NCI-H2227 treated with DMSO at 0.1 percent for 48 hours (cell line): ENCODE results near the gene MTOR.
A peak's percentile ranks its signal among the peaks of the same experiment; 100 is the strongest.

Source experiments
- DNase-seq: peaks from one replicate; lab custom pipeline; 2025; lab: John Stamatoyannopoulos, UW

The MTOR gene

DNA sequence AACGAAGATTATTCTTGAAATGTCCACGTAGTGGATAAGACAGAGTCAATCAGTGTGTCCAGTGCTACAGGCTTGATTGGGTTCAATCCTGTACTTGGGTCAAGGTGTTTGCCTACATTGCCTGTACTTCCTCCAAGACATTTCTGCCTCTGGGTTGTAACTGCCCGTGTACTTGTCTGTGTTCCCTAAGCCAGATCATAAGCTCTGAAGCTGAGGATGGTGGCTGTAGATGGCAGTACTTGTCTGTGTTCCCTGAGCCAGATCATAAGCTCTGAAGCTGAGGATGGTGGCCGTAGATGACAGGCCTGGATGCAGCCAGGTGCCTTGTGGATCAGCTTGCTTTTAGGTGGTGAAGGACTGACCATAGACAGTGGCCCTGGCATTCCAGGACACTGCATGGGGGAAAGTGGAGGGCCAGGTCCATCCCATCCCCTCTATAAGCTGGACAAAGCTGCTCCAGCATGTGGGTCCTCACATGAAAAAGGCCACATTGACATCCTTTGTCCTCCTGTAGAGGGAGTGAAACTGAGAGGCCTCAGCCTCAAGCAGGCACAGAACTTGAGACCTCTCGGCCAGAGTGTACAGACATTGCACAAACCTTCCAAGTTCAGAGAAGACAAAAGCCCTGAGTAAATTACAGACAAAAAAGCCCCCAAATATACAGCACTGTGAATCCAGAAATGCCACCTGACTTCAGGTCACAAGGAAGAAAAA lies 200.5 kb downstream of the MTOR start:
- no peak for DNase-seq

DNA sequence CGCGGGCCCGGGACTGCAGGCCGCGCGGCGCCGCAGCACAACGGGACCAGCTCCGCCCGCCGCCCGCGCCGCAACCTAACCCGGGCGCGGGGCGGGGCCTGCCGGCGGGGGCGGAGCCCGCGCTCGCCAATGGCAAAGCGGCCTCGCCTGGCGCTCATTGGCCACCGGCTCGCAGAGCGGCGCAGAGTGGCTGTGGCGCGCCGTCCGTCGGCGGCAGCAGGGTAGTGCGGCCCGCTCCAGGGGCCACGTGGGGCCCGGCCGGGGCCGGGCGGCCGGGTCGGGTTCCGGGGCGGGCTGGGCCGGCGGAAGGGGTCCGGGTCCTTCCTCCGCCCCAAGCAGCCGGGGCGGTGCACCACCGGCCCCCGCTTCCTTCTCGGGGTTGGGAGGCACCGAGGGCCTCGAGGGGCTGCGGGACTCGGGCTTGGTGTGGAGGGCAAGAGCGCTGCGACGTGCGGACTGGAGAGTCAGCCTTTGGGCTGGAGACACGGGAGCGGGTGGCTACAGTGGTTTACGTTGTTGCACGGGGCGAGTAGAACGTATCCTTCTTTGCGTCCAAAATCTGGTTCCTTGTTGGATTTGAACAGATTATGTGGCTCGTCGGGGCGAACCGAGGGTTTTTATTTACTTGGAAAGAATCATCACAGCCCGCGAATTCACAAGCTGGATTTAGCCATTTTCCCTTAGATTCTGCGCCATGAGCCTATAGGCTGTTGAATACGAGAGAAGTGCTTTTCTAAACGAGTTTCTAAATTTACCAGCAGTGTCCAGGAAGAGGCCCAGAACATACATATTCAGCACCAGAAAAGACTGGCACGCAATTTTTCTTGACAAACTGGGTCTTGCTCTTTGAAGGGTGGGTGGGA lies 202.2 kb downstream of the MTOR start, which contains the start of gene SRM:
Gene SRM (minus strand): TSS at position 51 of the 863 bp plus-strand sequence. CDS start 75 bp downstream, outside the sequence.
- peak; percentile 85 for DNase-seq

DNA sequence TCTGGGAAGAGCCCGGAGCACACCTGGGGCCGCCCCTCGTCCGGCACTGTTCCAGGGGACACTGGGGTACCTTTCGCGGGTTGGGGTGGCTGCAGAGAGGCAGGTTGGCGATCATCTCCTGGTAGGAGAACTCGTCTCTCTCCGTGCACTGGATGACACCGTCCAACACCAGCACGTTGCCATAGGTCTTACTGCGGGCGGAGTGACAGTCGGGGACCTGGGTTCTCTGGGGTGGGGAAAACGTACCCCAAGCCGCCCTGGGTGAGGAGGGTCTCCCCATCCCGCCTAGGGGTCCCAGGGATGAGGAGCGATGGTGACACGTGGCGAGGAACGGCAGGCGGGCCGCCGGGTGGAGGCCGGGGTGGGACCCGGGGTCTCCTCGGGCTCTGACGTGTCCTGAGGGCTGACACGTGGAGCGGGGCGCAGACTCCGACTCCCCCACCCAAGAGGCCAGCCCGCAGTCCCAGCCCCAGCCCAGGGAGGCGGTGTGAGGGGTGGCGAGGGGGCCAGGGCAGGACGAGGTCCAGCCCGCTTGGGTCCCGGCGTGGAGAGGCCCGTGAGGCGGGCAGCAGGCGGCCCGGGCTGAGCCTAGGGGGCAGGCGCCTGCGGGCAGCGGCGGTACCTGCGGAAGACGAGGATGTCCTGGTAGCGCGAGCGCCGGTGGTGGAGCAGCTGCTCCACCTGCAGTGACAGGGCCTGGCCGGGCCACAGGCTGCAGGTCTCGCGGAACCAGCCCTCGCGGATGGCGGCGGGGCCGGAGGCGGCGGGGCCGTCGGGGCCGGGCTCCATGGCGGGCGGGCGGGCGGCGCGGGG lies 203.0 kb downstream of the MTOR start:
- no peak for DNase-seq

DNA sequence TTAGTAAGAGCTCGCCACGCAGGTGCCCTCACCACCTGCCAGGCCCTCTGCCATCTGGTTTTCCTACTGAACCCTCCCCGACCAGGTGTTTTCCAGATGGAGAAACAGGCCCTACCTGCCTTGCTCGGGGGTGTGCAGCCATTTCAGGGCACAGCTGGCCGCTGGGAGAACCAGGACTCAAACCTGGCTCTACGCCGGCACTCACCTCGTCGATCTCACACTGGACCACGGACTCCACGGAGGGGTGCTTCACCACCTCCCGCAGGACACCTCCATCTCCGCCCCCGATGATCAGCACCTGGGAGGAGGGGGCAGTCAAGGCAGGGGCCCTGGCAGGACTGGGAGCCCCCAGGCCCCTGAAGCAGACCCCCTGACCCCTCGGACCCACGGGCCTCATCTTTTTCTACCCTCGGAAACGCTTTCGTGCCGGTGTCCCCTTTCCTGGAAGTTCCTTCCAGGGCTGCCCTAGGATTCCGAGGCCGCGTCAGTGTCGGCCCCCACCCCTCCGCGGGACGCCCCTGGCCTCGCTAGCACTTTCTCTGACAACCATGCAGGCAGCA lies 203.7 kb downstream of the MTOR start:
- DNase-seq = no peak

DNA sequence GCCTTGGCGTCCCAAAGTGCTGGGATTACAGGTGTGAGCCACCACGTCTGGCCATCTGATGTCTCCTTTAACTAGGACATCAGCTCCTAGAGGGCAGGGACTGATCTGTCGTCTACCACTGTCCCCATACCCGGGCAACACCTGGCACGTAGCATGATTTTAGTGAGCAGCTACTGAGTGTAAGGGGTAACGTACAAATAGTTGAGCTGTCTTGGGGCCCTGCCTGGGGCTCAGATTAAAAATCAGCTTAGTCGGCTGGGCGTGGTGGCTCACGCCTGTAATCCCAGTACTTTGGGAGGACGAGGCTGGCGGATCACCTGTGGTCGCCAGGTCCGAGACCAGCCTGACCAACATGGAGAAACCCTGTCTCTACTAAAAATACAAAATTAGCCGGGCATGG lies 204.3 kb downstream of the MTOR start:
- DNase-seq = no peak

DNA sequence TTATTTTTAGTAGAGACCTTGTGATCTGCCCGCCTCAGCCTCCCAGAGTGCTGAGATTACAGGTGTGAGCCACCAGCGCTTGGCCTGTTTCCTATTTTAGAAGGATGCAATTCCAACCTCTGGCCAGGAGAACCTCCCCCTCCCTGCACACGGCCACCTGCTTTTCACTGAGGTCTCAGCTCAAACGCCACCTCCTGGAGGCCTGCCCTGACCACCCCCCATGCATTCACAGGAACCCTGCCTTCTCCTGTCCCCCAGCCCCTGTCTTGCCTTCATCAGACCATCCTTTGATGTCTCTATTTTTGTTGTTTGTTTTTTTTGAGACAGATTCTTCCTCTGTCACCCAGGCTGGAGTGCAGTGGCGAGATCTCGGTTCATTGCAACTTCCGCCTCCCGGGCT lies 204.9 kb downstream of the MTOR start:
- no peak for DNase-seq
